Mucosa of descending colon (tissue), 3 donors: ENCODE data around the gene NCF1. TPM values are rescaled to one million over a fixed set of nuclear protein-coding genes. Genes with fewer than 3 reads are reported as not detected.
A peak's percentile ranks its signal among the peaks of the same experiment; 100 is the strongest.
"Not testable (repeated sequence)": the region's sequence is repeated elsewhere in the genome, so short reads cannot be mapped to it uniquely, and the experiment has no call there.

ENCODE experiments used
- ATAC-seq: fragments of 200-7000 bp; cut with Tn5 transposase; one replicate; pipeline ENCODE4 v1.9.1; 2020; ENCODE audit warnings: mild to moderate bottlenecking, moderate library complexity
- DNase-seq, 3 donors: peaks; one replicate each; pipeline ENCODE4 v3.0.0-alpha.2; 2020
- H3K36me3 ChIP-seq: fragments of 200-600 bp; one replicate; pipeline ENCODE4 v1.8.0; 2021; ENCODE audit warnings: low read depth, mild to moderate bottlenecking
- H3K4me1 ChIP-seq: fragments of 200-600 bp; one replicate; pipeline ENCODE4 v1.8.0; 2021; ENCODE audit warnings: low read depth, mild to moderate bottlenecking
- H3K4me3 ChIP-seq: fragments of 200-600 bp; one replicate; pipeline ENCODE4 v1.8.0; 2021; ENCODE audit warnings: mild to moderate bottlenecking
- H3K9me3 ChIP-seq: fragments of 200-600 bp; one replicate; pipeline ENCODE4 v1.8.0; 2021; ENCODE audit warnings: mild to moderate bottlenecking
- intact Hi-C, 2 donors: fragments of 100-400 bp; cut with DNase I in 1 of 2; cut with micrococcal nuclease in 1 of 2; formaldehyde crosslinking; loops; one replicate each; pipeline versions ENCODE4 v1.11.0 to v1.11.1; 2022; cut with DNase I, micrococcal nuclease
- long read RNA-seq, 2 donors: library from polyadenylated mRNA; unstranded; transcript quantifications; one replicate each; pipeline ENCODE4 v2.0.0, GENCODE V29; 2019 to 2021
- total RNA-seq, 3 donors: library from RNA; stranded (reverse); fragmentation: NEBNext Ultra II Directional in 2 of 3; extraction: Animal tissue kit (Norgen Biotek cat#: 25700) in 2 of 3; gene quantifications; one replicate each; pipeline versions ENCODE4 v1.2.1 to v1.2.4, GENCODE V29; 2021 to 2023
- TF ChIP-seq, protein P1 (sequence below): fragments of 200-600 bp; IDR thresholded peaks from one replicate; pipeline ENCODE4 v1.8.0; 2022; ENCODE audit warnings: antibody characterized with exemption, mild to moderate bottlenecking
- donor health status: DM: no; HTN: no; CAD: no; lungs with moderate emphysema.
- donor health status: DM: no; HTN: no; CAD: no.
- donor health status: DM: no; HTN: yes; CAD: no.

Gene NCF1
- 1 to 10 TPM; 3.9 to 8.3 (median 5.2) TPM for total RNA-seq
- long read RNA-seq, donor 1, partial matches to known transcripts: 1 of 7 reads
- long read RNA-seq, donor 1, other reads (novel, unspliced or antisense): 3 of 7 reads
- long read RNA-seq, donor 2, partial matches to known transcripts: 0 of 5 reads
- long read RNA-seq, donor 2, other reads (novel, unspliced or antisense): 1 of 5 reads

DNA sequence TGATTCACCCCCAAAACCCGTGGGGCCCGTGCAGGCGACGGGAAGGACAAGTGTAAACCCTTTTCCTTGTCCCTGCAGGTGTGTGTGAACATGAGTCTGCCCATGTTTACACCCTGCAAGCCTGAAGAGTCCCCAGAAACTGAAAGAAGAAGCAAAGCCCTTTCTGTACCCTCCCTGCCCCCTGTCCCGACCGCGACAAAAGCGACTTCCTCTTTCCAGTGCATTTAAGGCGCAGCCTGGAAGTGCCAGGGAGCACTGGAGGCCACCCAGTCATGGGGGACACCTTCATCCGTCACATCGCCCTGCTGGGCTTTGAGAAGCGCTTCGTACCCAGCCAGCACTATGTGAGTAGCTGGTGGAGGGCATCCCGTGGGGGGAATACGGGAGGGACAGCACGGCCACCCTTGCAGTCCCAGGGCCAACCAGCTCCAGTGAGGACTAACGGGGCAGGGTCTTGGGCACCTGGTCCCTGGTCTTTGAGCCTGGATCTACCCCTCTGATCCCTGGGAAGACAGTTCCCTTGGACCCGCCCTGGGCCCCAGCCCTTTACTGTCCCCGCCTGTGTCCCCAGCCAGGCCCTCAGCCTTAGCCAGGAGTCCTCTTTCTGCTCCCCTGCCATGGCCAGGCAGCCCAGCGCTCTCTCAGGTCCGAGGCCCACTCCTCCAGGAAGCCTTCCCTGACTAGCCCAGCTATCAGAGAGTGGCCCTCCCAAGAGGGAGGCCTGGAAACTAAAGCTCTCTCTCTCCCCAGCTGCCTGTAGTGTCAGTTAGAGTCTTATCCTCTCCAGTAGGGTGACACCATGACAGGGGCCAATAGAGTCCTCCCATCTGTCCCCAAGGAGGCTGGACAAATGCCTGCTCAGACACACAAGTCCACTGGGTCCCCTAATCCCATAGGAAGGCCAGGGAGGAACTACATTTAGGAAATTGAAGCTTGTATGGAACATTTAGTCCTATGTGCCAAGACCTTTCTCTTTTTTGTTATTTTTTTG, at the start of gene NCF1:
Gene NCF1 (plus strand): TSS at position 252 of the 991 bp plus-strand sequence. CDS start 21 bp downstream, at position 273.
- ATAC-seq: peak; percentile 88
- intact Hi-C loops, H3K36me3 ChIP-seq, H3K4me1 ChIP-seq, H3K4me3 ChIP-seq, DNase-seq, H3K9me3 ChIP-seq: not testable (repeated sequence)

DNA sequence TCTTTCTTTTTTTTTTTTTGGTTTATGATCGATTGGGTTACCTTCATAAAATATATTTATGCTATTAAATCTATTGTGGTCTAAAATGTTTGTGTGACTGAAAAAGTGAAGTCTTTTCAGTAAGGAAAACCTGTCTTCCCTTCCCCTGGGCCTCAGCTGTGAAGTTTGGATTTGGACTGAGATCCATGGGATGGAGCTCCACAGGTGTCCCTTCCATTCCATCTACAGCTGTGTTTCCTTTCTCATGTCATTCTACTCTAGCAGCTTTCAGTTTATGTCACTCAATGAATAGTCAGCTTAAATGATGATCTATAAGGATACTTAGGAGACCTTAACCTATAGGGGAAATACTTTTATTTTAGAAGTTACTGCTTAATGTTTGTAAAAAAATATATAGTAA, 48.0 kb upstream of the NCF1 start:
- no peak for DNase-seq
- Histone ChIP-seq H3K4me1 (no peaks in the 10 kb centered on the region), H3K4me3 (no peak overlapping the region), H3K9me3 (no peaks in the 10 kb centered on the region), H3K36me3 (no peaks in the 10 kb centered on the region)
- TF ChIP-seq, protein P1, sequence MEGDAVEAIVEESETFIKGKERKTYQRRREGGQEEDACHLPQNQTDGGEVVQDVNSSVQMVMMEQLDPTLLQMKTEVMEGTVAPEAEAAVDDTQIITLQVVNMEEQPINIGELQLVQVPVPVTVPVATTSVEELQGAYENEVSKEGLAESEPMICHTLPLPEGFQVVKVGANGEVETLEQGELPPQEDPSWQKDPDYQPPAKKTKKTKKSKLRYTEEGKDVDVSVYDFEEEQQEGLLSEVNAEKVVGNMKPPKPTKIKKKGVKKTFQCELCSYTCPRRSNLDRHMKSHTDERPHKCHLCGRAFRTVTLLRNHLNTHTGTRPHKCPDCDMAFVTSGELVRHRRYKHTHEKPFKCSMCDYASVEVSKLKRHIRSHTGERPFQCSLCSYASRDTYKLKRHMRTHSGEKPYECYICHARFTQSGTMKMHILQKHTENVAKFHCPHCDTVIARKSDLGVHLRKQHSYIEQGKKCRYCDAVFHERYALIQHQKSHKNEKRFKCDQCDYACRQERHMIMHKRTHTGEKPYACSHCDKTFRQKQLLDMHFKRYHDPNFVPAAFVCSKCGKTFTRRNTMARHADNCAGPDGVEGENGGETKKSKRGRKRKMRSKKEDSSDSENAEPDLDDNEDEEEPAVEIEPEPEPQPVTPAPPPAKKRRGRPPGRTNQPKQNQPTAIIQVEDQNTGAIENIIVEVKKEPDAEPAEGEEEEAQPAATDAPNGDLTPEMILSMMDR: no peak
- intact Hi-C loops: no loop called here
- ATAC-seq: no peak

DNA sequence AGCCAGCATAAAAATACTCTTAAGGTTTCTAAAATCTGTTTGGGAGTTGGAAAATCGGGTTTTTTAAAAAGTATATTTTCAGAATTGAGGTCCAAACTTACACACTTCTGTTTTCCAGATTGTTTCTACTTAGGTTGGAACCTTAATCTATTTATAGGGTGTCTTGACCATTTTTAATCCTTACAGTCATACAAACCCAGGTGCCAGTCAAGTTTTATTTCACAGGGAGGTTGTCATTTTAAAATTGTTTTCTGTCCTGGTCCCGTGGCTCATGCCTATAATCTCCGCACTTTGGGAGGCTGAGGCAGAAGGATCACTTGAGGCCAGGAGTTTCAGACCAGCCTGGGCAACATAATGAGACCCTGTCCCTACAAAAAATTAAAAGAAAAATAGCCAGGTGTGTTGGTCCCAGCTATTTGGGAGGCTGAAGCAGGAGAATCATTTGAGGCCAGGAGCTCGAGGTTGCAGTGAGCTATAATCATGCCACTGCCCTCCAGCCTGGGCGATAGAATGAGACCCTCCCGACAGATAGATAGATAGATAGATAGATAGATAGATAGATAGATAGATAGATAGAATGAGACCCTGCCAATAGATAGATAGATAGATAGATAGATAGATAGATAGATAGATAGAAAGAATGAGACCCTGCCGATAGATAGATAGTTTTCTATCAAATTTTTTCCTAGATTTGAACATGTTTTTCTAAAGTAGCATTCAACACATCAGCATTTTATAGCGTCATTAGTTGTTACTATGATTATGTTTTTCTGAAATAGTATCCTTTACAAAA, 47.3 kb upstream of the NCF1 start:
- no peak overlapping the region for H3K4me3 ChIP-seq
- intact Hi-C loops: no loop called here
- H3K4me1 ChIP-seq: no peaks in the 10 kb centered on the region
- no peaks in the 10 kb centered on the region for H3K9me3 ChIP-seq
- no peak for DNase-seq
- TF ChIP-seq, protein P1: no peak
- no peaks in the 10 kb centered on the region for H3K36me3 ChIP-seq
- no peak for ATAC-seq

DNA sequence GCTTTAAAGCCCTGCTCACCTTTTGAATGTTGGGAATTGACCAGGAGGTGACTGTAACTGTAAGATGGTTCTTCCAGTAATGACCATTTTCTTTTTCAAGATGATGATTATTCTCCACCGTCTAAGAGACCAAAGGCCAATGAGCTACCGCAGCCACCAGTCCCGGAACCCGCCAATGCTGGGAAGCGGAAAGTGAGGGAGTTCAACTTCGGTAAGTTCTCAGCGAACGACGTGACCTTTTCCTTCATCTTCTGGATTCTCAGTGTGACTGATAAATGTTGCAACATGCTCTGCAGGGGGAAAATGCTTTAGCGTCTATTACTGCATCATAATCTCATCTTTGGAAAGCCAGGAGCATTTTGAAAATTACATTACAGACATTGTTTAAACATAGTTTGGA, 45.1 kb upstream of the NCF1 start:
- DNase-seq, intact Hi-C loops: not testable (repeated sequence)

DNA sequence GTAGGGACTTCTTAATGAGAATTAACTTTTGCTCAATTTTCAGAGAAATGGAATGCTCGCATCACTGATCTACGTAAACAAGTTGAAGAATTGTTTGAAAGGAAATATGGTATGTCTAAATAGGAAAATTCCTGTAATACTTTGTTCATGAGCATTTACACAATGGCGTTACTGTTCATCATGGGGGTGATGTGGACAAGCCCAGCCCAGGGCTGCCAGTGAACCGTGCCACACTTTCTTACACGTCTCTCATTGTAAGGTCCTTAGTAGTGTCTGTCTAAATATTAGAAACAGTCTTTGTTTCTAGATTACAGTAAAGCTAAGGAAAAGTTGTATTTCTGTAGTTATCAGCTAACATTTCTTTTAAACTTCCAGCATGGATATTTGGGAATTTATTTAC, 43.6 kb upstream of the NCF1 start:
- H3K9me3 ChIP-seq, H3K36me3 ChIP-seq, intact Hi-C loops, H3K4me1 ChIP-seq, H3K4me3 ChIP-seq, DNase-seq, ATAC-seq: not testable (repeated sequence)

More for the DNA sequence above, 45.1 kb upstream of the NCF1 start:
- not testable (repeated sequence) for ATAC-seq, H3K36me3 ChIP-seq, H3K4me3 ChIP-seq, H3K4me1 ChIP-seq, H3K9me3 ChIP-seq

DNA sequence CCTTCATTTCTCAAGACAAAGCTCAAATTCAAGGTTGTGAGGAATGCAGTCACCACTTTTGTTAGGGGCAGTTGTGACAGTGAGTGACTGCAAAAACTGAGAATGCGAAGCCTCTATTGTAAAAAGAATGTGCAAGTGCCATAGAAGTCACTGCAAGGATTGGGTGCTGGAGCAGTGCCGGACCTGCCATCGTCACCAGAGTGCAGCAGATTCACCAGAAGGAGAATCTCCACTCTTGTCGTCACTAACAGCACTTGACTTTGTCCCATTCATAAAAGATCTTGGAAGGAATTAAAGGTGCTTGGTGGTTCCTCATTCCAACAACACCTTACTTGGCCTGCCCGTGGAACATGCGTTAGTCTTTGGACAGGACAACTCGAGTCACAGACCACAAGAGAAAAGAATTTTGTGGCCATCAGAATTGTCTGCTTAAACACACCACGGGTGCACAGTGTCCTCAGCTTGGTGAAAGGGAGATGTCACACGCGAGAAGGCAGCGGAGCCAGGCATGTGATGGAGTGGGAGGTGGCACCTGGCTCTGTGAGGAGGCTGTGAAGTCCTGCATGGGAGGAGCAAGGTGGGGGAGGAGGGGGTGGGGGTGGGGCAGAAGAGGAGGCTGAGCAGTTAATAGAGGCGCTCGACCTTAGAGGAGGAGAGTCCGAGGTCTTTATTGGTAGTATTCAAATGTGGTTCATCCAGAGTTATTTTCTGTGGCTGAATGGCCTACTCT, 33.7 kb upstream of the NCF1 start:
- H3K9me3 ChIP-seq, H3K36me3 ChIP-seq, H3K4me1 ChIP-seq, DNase-seq, intact Hi-C loops, H3K4me3 ChIP-seq, ATAC-seq: not testable (repeated sequence)

DNA sequence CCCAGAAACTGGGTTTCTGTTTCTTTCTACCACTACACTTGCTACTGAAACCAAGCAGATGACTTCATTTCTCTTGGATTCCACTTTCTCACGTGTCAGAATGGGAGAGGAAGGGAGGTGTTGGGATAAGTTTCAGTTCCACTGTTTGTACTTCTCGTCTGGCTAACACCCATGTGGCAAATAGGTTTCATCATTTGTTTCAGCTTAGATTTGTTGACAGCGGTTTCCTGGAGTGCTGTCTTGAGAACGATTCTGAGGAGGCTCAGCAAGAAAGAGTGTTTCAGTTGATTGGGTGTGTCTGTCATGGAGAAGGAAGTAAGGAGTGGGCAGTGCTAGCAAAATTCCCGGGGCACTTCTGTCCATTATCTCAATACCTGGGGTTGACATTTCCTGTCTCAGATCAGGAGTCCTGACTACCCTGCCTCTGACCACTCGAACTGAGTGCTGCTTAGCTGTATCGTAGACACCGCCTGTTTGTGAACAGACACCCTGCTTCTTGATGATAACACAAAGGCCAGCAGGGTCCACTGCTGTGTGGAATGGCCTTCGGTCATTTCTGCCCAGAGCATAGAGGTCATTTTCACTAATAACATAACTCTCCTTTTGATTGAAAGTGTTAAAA, 29.8 kb upstream of the NCF1 start:
- H3K36me3 ChIP-seq, H3K4me3 ChIP-seq, DNase-seq, H3K4me1 ChIP-seq, H3K9me3 ChIP-seq, intact Hi-C loops: not testable (repeated sequence)
- ATAC-seq: peak; percentile 74

DNA sequence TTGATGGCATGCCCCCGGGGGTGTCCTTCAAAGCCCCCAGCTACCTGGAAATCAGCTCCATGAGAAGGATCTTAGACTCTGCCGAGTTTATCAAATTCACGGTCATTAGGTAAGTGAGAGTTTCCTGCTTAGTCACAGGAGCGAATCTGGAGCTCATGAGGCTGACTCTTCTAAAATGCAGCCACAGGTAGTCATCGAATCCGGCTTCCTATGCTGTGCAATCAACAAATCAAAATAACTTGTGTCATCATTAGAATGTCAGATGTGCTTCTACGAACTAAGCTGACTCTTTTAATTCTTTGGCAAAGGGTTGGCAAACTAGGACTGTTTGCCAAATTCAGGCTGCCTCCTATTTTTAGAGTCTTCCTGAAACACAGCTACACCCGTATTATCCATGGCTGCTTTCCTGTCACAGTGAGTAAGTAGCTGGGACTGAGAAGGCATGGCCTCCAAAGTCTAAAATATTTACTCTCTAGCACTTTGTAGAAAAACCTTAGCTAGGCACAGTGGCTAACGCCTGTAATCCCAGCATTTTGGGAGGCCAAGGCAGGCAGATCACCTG, 19.8 kb upstream of the NCF1 start:
- intact Hi-C loops, DNase-seq, ATAC-seq, H3K4me1 ChIP-seq, H3K4me3 ChIP-seq, H3K9me3 ChIP-seq, H3K36me3 ChIP-seq: not testable (repeated sequence)

DNA sequence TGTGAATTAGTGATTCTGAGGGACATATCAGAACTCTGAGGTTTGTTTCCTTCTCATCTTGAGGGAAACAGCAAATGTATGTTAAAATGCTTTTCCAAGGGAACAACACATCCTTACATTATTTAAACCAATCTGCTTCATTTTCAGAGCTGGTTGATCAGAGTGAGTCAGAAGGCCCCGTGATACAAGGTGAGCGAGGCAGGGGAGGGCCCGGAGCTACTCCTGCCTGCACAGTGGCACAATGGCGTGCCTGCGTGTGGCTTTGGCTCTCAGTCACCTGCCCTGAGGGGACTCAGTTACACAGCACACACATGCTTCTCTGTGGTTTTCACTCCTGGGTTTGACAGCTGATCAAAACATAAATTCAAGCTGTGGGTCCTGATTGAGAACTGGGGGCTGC, 17.1 kb upstream of the NCF1 start:
- intact Hi-C loops, DNase-seq, H3K9me3 ChIP-seq, H3K4me1 ChIP-seq, ATAC-seq, H3K36me3 ChIP-seq, H3K4me3 ChIP-seq: not testable (repeated sequence)

DNA sequence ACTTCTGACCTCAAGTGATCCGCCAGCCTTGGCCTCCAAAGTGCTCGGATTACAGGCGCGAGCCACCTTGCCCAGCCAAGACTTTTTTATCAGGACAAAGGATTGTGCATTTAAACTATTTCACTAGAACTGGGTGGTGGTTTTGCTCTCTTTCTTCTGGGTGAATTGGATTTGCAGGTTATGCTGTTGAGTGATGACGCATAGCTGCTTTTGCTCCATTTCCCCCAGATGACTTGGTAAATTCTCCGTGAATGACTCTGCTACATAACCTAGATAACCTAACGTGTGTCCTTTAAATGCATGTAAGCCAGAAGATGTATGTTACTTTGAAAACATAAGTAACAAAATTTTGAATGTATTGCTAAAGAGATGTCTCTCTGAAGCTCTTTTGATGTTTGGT, 15.5 kb upstream of the NCF1 start:
- H3K36me3 ChIP-seq, DNase-seq, ATAC-seq, intact Hi-C loops, H3K9me3 ChIP-seq, H3K4me3 ChIP-seq, H3K4me1 ChIP-seq: not testable (repeated sequence)

DNA sequence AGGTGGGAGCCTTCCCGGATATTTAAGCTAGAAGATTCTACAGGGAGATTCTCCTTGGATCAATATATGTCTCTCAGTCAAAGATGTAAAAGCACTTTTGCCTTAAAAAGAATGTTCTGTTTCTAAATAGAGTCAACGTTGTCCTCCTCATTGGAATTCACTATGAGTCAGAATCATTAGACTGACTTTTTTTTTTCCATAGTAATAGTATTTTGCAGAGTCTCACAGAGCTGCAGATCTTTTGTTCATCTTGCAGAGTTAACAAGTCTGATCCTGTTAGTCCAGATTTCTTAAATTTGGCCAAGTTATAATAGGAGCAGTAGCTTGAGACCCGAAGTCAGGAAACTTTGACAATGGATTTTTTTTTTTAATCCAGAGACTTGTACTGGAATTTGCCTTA, 14.8 kb upstream of the NCF1 start:
- H3K36me3 ChIP-seq, H3K4me3 ChIP-seq, intact Hi-C loops, ATAC-seq, H3K9me3 ChIP-seq, H3K4me1 ChIP-seq, DNase-seq: not testable (repeated sequence)
